ENCODE measurements around the gene TAS2R14.

Gene TAS2R14

GRCh38 chr12:10952645-10953044 lies 13.6 kb upstream of the TAS2R14 start:
- Histone ChIP-seq H3K9me3 (ENCODE audit: insufficient read depth, low read depth, low read length) (no peaks in the 10 kb centered on the region), H3K4me1 (ENCODE audit: insufficient read depth, low read length, poor library complexity, severe bottlenecking) (no peaks in the 10 kb centered on the region), H3K27me3 (ENCODE audit: insufficient read depth, low read length, poor library complexity, severe bottlenecking) (no peaks in the 10 kb centered on the region), H3K36me3 (ENCODE audit: insufficient read depth, low read length) (no peaks in the 10 kb centered on the region), H3K79me2 (ENCODE audit: insufficient read depth, low read length) (no peaks in the 10 kb centered on the region), H3K9me2 (replicated peaks; ENCODE audit: low read depth, low read length) (no peaks in the 10 kb centered on the region), H3K4me2 (ENCODE audit: low read depth, low read length, poor library complexity, severe bottlenecking) (no peak overlapping the region), H3F3A (ENCODE audit: low read depth) (no peaks in the 10 kb centered on the region), H2AFZ (ENCODE audit: low read length) (no peak overlapping the region), H3K4me3 (ENCODE audit: low read length, poor library complexity, severe bottlenecking) (no peak overlapping the region), H3K9ac (ENCODE audit: low read depth, low read length, poor library complexity, severe bottlenecking) (no peak overlapping the region), H4K20me1 (ENCODE audit: insufficient read depth, low read length, poor library complexity, severe bottlenecking) (no peaks in the 10 kb centered on the region)
- TF ChIP-seq EZH2phosphoT487 (IDR thresholded peaks at IDR 0.05; ENCODE audit: borderline replicate concordance) (no peak), CTCF (conservative IDR thresholded peaks at IDR 0.05; ENCODE audit: low read length) (no peak)

GRCh38 chr12:10943167-10943566 lies 4.1 kb upstream of the TAS2R14 start:
- no peaks in the 10 kb centered on the region for H3K9me2 ChIP-seq (replicated peaks; ENCODE audit: low read depth, low read length)
- H3F3A ChIP-seq (ENCODE audit: low read depth), result no peaks in the 10 kb centered on the region
- H3K36me3 ChIP-seq (ENCODE audit: insufficient read depth, low read length), result no peaks in the 10 kb centered on the region
- no peak overlapping the region for H3K4me2 ChIP-seq (ENCODE audit: low read depth, low read length, poor library complexity, severe bottlenecking)
- no peaks in the 10 kb centered on the region for H3K4me1 ChIP-seq (ENCODE audit: insufficient read depth, low read length, poor library complexity, severe bottlenecking)
- H3K4me3 ChIP-seq (ENCODE audit: low read length, poor library complexity, severe bottlenecking), result no peak overlapping the region
- no peaks in the 10 kb centered on the region for H3K79me2 ChIP-seq (ENCODE audit: insufficient read depth, low read length)
- no peak overlapping the region for H2AFZ ChIP-seq (ENCODE audit: low read length)
- H3K27me3 ChIP-seq (ENCODE audit: insufficient read depth, low read length, poor library complexity, severe bottlenecking), result no peaks in the 10 kb centered on the region
- no peaks in the 10 kb centered on the region; the same call in 1 of the 2 replicates for H3K9me3 ChIP-seq (ENCODE audit: insufficient read depth, low read depth, low read length)
- H3K9ac ChIP-seq (ENCODE audit: low read depth, low read length, poor library complexity, severe bottlenecking), result no peak overlapping the region
- no peak for TF ChIP-seq EZH2phosphoT487 (IDR thresholded peaks at IDR 0.05; ENCODE audit: borderline replicate concordance)
- no peak for TF ChIP-seq CTCF (conservative IDR thresholded peaks at IDR 0.05; ENCODE audit: low read length)
- no peaks in the 10 kb centered on the region for H4K20me1 ChIP-seq (ENCODE audit: insufficient read depth, low read length, poor library complexity, severe bottlenecking)

- TF ChIP-seq CTCF (conservative IDR thresholded peaks at IDR 0.05; ENCODE audit: low read length) (no peak), EZH2phosphoT487 (IDR thresholded peaks at IDR 0.05; ENCODE audit: borderline replicate concordance) (no peak)
- H3F3A ChIP-seq (ENCODE audit: low read depth), result no peaks in the 10 kb centered on the region
- no peak overlapping the region for H3K4me2 ChIP-seq (ENCODE audit: low read depth, low read length, poor library complexity, severe bottlenecking)
- H3K4me3 ChIP-seq (ENCODE audit: low read length, poor library complexity, severe bottlenecking), result no peak overlapping the region
- H3K27me3 ChIP-seq (ENCODE audit: insufficient read depth, low read length, poor library complexity, severe bottlenecking), result no peaks in the 10 kb centered on the region
- H3K9me3 ChIP-seq (ENCODE audit: insufficient read depth, low read depth, low read length), result no peaks in the 10 kb centered on the region; the same call in 1 of the 2 replicates
- H3K36me3 ChIP-seq (ENCODE audit: insufficient read depth, low read length), result no peaks in the 10 kb centered on the region
- no peaks in the 10 kb centered on the region for H3K79me2 ChIP-seq (ENCODE audit: insufficient read depth, low read length)
- no peaks in the 10 kb centered on the region for H4K20me1 ChIP-seq (ENCODE audit: insufficient read depth, low read length, poor library complexity, severe bottlenecking)
- no peaks in the 10 kb centered on the region for H3K4me1 ChIP-seq (ENCODE audit: insufficient read depth, low read length, poor library complexity, severe bottlenecking)
- no peaks in the 10 kb centered on the region for H3K9me2 ChIP-seq (replicated peaks; ENCODE audit: low read depth, low read length)
- H2AFZ ChIP-seq (ENCODE audit: low read length), result no peak overlapping the region
- no peak overlapping the region for H3K9ac ChIP-seq (ENCODE audit: low read depth, low read length, poor library complexity, severe bottlenecking)
Observed at GRCh38 chr12:10941916-10942607, 3.0 kb upstream of the TAS2R14 start.

Data from Loucy (cell line).